Measurements from ENCODE around the gene NRSN1.
"Not testable (repeated sequence)": the region's sequence is repeated elsewhere in the genome, so short reads cannot be mapped to it uniquely, and the experiment has no call there.

The NRSN1 gene

DNA sequence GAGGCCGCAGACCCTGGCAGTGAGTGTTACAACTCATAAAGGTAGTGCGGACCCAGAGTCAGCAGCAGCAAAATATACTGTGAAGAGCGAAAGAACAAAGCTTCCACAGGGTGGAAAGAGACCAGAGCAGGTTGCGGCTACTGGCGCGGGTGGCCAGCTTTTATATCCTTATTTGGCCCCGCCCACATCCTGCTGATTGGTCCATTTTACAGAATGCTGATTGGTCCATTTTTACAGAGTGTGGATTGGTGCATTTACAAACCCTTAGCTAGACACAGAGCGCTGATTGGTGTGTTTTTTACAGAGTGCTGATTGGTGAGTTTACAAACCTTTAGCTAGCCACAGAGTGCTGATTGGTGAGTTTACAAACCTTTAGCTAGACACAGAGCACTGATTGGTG, 16.7 kb downstream of the NRSN1 start:
- not testable (repeated sequence) for DNase-seq (ENCODE audit: low read depth in 3 of 3)

- DNase-seq (ENCODE audit: low read depth in 3 of 3) = no peak
Observed at GRCh38 chr6:24145690-24146131, 19.7 kb downstream of the NRSN1 start.

DNA sequence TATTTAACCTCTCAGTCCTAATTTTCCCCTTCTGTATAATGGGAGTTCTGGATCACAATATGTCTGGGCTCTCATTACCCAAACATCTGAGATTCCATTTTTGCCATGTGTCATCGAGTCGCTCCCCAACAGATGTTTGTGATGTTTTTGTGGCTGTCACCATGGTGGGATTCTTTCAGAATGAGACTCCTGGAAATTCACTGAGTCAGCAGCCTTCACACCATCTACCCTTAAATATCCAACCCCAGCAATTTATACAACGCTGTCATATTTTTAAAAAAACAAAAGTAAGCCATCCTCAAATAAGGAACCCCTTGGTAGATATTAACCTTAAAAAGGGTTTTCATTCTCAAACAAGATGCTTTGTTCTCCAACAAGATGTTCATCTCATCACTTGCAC, 20.9 kb downstream of the NRSN1 start:
- no peak for DNase-seq (ENCODE audit: low read depth in 3 of 3)

- no peak for DNase-seq (ENCODE audit: low read depth in 3 of 3)
Observed at GRCh38 chr6:24147511-24148153, 21.6 kb downstream of the NRSN1 start.

DNA sequence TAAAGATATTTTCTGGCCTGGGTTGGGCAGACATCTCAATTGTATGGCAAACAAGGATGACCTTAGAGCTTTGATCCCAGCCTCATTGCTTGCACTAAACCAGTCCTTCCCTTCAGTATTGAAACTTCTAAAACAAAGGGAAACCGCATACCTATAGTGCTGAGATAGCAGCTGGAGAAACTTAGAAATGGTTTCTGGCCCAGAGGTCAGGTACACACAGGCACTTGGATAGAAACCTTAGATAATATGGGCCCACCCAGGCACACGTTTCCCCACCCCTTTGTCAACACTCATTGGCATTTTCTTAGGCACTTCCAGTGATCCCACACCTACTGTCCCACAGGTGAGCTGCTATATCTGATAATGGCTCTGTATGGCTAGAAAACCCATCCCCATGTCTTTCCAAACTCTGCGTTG, 22.1 kb downstream of the NRSN1 start:
- DNase-seq (ENCODE audit: low read depth in 3 of 3) = no peak

DNA sequence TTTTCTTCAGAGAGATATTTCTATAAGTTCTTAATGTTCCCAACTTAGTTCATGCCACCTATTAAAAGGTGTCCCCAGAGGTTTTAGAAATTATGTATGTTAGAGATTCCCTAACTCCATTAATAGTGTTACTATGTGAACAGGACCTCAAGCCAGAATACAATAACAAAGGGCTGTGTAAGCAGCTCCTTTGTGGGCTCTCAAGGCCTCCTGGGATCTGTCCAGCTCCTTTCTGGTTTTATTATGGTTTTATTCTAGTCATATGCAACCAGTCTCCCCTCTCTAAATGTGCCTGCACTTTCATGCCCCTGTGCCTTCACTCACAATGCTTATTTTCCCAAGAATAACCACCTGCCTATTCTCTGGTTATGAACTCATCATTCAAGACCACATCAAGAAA, 22.7 kb downstream of the NRSN1 start:
- no peak for DNase-seq (ENCODE audit: low read depth in 3 of 3)

GRCh38 chr6:24149296-24149695, 23.3 kb downstream of the NRSN1 start:
- no peak for DNase-seq (ENCODE audit: low read depth in 3 of 3)

- no peak for DNase-seq (ENCODE audit: low read depth in 3 of 3)
Observed at GRCh38 chr6:24149836-24150235, 23.8 kb downstream of the NRSN1 start.

GRCh38 chr6:24152014-24152413, 26.0 kb downstream of the NRSN1 start:
- DNase-seq (ENCODE audit: low read depth in 3 of 3) = no peak

GRCh38 chr6:24154121-24154520, 28.1 kb downstream of the NRSN1 start:
- no peak for DNase-seq (ENCODE audit: low read depth in 3 of 3)

DNA sequence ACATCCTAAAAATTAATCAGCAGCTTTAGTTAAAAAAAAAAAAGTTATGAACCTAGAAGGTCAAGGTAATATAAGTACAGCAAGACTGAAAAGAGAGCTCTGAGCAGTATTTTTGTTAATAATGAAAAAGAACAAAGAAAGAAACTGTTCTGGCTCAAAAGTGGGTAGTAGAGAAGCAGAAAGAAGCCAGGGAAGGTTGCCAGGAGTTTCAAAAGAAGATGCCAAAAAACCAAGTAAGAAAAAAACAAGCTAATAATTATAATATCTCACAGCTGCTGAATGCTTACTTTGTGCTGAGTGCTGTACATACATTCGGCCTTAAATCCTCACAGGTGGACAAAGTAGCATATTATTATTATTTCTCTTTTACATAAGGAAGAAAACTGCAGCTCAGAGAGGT, 31.9 kb downstream of the NRSN1 start:
- DNase-seq (ENCODE audit: low read depth in 3 of 3) = no peak

- DNase-seq (ENCODE audit: low read depth in 3 of 3) = no peak
Observed at GRCh38 chr6:24183584-24183983, 57.6 kb downstream of the NRSN1 start.

- no peak for DNase-seq (ENCODE audit: low read depth in 3 of 3)
Observed at GRCh38 chr6:24186349-24186748, 60.3 kb downstream of the NRSN1 start.

DNA sequence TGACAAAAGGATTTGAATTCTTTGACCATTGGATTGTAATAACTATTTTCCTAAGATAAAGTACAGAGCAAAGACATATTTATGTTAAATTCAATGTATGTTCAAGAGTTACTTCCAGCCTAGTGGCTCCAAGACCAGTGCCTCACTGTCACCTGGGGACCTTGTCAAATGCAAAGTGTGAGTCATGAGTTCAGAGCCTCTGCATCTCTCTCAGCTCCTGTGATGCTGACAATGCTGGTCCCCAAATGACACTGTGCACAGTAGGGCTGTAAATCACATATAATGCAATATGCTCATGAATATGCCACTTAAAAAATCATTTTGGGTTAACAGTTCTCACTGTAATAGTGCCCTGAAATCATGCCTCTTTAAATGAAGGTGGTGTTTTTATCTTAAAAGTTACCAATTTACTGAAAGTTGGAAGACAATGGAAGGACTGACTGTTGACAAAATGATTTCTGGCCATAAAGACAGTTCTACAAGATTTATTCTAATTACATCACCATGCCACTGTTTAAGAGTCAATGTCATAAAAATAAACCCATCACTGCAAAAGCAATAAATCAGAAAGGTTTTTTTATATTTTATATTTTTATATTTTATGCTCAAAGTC, 62.1 kb downstream of the NRSN1 start:
- no peak for DNase-seq (ENCODE audit: low read depth in 3 of 3)

DNA sequence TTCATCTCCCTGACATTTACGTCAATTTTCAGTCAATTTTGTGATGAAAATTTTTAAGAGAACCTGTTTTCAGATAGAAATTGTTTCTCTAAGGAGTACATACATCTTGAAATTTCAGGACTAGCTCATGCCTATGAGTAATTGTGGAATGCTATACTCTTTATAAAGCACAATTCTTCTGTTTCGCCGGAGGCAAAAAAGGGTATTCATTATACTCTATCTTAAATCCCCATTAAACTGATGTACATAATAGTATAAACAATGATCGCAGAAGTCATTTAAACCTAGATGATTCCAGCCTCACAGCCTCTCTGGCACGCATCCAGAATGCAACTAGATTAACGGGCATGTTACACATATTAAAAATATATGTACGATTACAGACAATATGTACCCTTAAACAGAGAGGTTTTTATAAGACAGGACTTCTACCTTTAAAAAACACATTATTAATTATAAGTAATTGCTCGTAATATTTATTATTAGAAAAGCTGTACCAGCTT, 62.6 kb downstream of the NRSN1 start:
- DNase-seq (ENCODE audit: low read depth in 3 of 3) = no peak

DNA sequence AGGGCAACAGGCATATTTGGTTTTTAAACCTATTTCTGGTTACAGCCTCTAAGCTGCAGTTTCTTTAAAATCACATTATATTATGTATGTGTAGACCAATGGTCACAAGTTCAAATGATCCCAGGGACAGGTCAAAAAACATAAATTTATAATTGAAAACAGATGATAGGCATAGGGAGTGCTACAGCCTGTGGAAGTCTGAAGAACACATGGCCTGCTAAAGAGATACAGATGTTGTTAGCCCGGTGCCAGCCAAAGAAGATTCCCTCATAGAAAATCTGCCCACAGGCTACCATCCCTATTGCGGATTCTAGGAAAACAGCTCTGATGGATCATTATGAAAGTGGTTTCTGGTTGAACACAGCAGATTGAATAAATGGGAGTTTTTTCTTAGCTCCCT, 65.3 kb downstream of the NRSN1 start:
- no peak for DNase-seq (ENCODE audit: low read depth in 3 of 3)

DNA sequence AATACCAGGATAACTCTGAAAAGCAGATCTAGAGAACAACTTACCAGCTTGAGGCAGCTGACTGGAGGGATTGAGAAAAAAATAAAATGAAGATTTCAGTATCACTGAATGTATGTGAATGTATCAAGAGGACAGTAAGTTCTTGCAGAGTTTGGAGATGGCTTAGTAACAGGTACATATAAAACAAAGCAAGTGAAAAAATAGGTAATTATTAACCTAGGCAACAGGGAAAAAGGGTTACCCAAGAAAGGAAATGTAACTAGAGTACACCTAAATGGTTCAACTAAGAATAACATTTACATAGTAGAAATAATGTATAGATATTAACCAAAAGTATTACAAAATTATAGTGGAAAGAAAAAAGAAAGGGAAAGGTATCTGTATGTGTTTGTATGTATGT, 67.3 kb downstream of the NRSN1 start:
- no peak for DNase-seq (ENCODE audit: low read depth in 3 of 3)

DNA sequence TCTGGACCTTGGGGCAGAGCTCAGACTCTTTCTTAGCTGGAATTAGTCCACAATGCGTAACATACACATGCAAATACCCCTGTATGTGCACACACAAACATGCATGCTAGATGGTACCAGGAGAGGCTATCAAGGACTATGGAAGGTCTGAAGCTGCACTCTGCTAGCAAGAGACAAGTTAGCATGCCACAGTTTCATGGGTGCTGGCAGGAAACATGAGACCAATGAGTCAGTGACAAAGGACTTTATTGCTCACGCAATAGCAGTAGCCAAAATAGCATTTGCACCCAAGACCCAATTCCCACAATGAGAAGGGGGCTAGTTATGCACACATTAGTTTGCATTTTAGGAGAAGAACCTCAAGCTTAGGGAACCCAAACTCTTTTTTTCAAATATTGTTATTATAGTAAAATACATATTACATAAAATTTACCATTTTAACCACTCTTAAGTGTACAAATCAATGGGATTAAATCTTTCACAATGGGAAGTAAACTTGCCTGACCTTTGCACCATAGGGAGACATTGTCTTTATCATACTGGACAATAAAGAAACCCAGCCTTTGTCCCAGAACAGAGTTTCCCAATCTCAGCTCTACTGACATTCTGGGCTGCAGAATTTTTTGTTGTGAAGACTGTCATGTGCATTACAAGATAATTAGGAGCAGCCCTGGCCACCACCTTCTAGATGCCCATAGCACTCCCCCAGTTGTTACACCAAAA, 69.1 kb downstream of the NRSN1 start:
- DNase-seq (ENCODE audit: low read depth in 3 of 3) = no peak

- DNase-seq (ENCODE audit: low read depth in 3 of 3) = no peak
Observed at GRCh38 chr6:24195836-24196597, 70.0 kb downstream of the NRSN1 start.
